HUDEP-2 (cell line): Measurements from ENCODE around the gene ITLN1.
"Not testable (repeated sequence)": the region's sequence is repeated elsewhere in the genome, so short reads cannot be mapped to it uniquely, and the experiment has no call there.

ENCODE experiments used
- DNase-seq, 76 experiments: peaks; one replicate each; lab custom pipeline; 2025; ENCODE audit not compliant: unreplicated experiment in 76 of 76; lab: John Stamatoyannopoulos, UW

ITLN1 gene

GRCh38 chr1:160885042-160885441 lies at the start of gene ITLN1:
Gene ITLN1 (minus strand): TSS chr1:160885180. CDS start chr1:160884877, 303 bp downstream.
- peak in 21 of 76 experiments; percentile 2 to 45 (median 13) for DNase-seq

DNA sequence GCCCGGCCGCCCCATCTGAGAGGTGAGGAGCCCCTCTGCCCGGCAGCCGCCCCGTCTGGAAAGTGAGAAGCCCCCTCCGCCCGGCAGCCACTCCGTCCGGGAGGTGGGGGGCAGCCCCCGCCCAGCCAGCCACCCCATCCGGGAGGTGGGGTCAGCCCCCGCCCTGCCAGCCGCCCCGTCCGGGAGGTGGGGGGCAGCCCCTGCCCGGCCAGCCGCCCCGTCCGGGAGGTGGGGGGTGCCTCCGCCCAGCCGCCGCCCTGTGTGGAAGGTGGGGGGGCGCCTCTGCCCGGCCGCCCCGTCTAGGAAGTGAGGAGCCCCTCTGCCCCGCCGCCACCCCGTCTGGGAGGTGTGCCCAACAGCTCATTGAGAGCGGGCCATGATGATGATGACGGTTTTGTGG lies 48.3 kb upstream of the ITLN1 start:
- DNase-seq, result not testable (repeated sequence)

DNA sequence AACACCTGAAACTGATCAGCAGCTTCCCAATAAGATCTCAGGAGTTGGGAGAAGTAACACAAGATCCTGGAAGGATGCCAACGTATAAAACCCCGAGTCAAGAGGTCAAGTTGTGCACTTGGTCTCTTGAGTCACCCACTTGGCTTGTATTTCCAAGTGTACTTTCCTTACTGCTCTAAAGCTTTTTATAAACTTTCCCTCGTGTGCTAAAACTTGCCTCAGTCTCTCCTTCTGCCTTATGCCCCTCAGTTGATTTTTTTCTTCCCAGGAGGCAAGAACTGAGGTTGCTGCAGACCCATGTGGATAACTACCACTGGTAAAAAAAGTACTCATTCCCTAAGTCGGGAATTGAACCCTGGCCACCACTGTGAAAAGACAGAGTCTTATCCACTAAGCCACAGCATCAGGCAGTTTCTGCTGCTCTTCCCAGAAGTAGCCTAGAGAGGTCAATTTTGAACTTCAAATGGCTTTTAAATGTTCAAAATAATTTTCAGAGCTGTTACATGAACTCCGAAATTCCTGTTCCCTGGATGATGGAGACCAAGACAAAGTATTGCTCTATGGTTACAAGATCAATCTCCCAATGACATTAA lies 40.8 kb upstream of the ITLN1 start:
- DNase-seq, result peak in 1 of 76 experiments; percentile 3

GRCh38 chr1:160924791-160925651 lies 40.0 kb upstream of the ITLN1 start:
- no peak for DNase-seq

DNA sequence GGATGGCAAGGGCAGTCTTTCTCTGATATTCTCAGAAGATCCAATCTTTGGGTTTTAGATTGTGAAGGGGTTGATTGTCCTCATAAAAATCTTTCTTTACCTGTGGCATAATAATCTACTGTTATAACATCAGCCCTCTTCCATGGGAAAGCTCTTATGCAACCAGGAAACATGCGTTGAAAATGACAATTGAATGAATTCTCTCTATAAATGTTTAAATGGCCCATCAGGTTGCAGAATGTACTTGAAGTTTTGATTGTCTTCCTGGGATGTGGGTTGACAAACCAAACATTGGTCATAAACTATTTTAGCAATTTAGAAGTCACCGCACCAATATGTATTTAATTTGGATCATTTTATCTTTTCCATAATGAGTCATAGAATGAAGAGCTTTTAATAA lies 31.7 kb upstream of the ITLN1 start:
- DNase-seq, result no peak

- DNase-seq, result not testable (repeated sequence)
Observed at GRCh38 chr1:160913229-160913628, 28.2 kb upstream of the ITLN1 start.

- no peak for DNase-seq
Observed at GRCh38 chr1:160911925-160912324, 26.9 kb upstream of the ITLN1 start.

- DNase-seq, result peak in 26 of 76 experiments; percentile 3 to 82 (median 35)
Observed at GRCh38 chr1:160911441-160911840, 26.5 kb upstream of the ITLN1 start.

GRCh38 chr1:160910170-160910750 lies 25.3 kb upstream of the ITLN1 start:
- DNase-seq, result no peak

- peak in 56 of 76 experiments; percentile 3 to 92 (median 40) for DNase-seq
Observed at GRCh38 chr1:160907976-160908375, 23.0 kb upstream of the ITLN1 start.

DNA sequence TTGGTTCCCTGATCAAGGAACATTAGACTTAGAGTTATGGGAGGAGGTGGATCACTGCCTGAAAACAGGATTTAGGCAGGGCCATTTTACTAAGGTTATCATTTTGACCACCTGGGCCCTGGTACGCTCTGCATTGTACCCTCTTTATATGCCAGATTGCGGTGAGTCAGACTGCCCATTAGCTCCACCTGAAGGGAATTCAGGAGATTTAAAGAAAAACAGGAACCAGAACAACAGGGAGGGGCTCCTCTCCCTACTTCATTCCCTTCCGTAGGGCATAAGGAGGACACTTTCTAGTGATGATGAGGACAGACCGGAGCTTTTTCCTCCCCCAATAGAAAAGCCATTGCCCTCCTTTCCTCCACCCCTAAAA lies 20.6 kb upstream of the ITLN1 start:
- no peak for DNase-seq

GRCh38 chr1:160904783-160905616 lies 20.0 kb upstream of the ITLN1 start:
- DNase-seq, result peak in 13 of 76 experiments; percentile 7 to 68 (median 23)

- DNase-seq, result not testable (repeated sequence)
Observed at GRCh38 chr1:160902251-160902650, 17.3 kb upstream of the ITLN1 start.

- DNase-seq, result no peak
Observed at GRCh38 chr1:160901768-160902167, 16.8 kb upstream of the ITLN1 start.

GRCh38 chr1:160900683-160901082 lies 15.7 kb upstream of the ITLN1 start:
- DNase-seq, result not testable (repeated sequence)

DNA sequence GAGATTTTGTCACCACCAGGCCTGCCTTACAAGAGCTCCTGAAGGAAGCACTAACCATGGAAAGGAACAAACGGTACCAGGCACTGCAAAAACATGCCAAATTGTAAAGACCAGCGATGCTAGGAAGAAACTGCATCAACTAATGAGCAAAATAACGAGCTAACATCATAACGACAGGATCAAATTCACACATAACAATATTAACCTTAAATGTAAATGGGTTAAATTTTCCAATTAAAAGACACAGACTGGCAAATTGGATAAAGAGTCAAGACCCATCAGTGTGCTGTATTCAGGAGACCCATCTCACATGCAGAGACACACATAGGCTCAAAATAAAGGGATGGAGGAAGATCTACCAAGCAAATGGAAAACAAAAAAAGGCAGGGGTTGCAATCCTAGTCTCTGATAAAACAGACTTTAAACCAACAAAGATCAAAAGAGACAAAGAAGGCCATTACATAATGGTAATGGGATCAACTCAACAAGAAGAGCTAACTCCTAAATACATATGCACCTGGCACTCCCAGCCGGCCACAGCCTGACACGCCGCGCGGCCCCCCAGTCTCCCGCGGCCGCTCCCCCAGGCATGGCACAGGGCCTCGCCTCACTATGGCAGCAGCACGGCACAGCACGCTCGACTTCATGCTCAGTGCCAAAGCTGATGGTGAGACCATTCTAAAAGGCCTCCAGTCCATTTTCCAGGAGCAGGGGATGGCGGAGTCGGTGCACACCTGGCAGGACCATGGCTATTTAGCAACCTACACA lies 9.6 kb upstream of the ITLN1 start:
- DNase-seq, result not testable (repeated sequence)

DNA sequence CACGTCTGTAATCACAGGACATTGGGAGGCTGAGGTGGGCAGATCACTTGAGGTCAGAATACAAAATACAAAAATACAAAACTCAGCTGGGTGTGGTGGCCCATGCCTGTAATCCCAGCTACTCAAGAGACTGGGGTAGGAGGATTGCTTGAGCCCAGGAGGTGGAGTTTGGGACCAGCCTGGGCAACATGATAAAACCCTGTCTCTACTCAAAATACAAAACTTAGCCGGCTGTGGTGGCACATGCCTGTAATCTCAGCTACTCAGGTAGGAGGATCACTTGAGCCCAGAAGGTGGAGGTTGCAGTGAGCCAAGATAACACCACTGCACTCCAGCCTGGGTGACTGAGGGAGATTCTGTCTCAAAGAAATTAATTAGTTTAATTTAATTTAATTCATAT lies 6.5 kb upstream of the ITLN1 start:
- DNase-seq, result peak in 16 of 76 experiments; percentile 4 to 66 (median 27)

- no peak for DNase-seq
Observed at GRCh38 chr1:160888926-160889325, 3.9 kb upstream of the ITLN1 start.

DNA sequence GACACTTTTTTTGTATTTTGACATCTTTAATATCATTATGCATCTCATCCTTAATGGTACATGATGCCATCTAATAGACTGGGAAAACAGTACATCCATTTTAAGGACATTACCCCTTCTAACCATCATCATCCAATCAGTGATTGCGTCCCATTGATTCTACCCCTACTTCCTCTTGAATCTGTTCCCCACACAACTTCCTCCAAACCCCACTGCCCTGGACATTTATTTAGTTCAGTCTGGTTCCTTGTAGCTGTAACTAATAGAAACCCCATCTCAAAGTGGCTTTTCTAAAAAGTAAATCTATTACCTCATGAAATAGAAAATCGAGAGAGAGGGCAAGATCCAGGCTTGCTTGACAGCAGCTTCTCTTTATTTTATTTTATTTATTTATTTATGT lies 2.1 kb upstream of the ITLN1 start:
- no peak for DNase-seq

GRCh38 chr1:160884579-160884978 lies 401 bp downstream of the ITLN1 start:
- DNase-seq, result no peak
